OCI-LY3 (cell line): ENCODE data around the gene CAMTA1.

Source experiments
- EZH2phosphoT487 ChIP-seq: fragments of 200-600 bp; shearing (Covaris generic); IDR thresholded peaks from 2 replicates; pipeline ENCODE4 v1.6.1; 2018; ENCODE audit warnings: antibody characterized with exemption, mixed run types, low read depth
- TF ChIP-seq, protein P1 (sequence below): fragments of 200-600, 300-600 bp; sonication (generic); IDR thresholded peaks from 2 replicates; pipeline ENCODE4 v1.5.1; 2014; ENCODE audit warnings: antibody characterized with exemption, low read length, low read depth

DNA sequence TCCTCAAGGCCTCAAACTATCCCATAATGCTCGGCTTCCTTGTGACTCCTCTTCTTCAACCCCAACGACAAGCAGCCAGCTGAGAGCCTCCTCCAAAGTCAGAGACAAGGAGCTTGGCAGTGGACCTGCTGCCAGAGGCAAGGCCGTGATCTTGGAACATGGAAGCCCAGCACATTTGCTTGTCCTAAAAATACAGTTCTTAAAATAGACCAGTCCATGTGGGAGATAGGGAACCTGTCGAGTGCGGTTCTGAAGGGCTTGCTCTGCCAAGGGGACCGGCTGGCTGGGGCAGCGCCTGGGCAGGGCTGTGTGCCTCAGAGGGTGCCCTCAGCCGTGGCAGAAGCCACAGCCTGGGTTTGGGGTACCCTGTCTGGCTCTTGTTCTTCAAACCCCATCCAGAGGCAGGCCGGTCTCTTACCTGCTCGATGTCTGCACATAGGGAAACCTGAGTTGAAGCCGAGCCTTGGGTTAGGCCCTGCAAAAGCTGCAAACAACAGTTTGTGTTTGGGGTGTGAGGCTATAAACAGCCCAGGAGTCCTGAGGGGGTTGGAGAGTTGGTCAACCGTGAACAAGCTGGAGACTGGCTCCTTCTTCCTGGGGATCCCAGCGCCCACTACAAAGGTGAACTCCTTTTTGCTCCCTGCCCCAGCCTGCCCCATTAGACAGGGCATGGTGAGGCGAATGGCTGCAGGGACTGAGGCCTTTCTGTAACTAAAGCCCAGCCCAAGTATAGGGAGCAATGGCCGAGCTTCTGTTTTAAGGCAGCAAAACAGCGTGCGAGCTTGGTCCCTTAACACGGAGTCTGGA lies 228.8 kb downstream of the CAMTA1 start:
- TF ChIP-seq, protein P1, sequence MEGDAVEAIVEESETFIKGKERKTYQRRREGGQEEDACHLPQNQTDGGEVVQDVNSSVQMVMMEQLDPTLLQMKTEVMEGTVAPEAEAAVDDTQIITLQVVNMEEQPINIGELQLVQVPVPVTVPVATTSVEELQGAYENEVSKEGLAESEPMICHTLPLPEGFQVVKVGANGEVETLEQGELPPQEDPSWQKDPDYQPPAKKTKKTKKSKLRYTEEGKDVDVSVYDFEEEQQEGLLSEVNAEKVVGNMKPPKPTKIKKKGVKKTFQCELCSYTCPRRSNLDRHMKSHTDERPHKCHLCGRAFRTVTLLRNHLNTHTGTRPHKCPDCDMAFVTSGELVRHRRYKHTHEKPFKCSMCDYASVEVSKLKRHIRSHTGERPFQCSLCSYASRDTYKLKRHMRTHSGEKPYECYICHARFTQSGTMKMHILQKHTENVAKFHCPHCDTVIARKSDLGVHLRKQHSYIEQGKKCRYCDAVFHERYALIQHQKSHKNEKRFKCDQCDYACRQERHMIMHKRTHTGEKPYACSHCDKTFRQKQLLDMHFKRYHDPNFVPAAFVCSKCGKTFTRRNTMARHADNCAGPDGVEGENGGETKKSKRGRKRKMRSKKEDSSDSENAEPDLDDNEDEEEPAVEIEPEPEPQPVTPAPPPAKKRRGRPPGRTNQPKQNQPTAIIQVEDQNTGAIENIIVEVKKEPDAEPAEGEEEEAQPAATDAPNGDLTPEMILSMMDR = no peak
- TF ChIP-seq EZH2phosphoT487 = no peak
